Spleen (tissue), 11 donors: ENCODE measurements around the gene OR2D2. TPM values are rescaled to one million over a fixed set of nuclear protein-coding genes. Genes with fewer than 3 reads are reported as not detected.
"Not testable (repeated sequence)": the region's sequence is repeated elsewhere in the genome, so short reads cannot be mapped to it uniquely, and the experiment has no call there.

Source experiments
- DNase-seq: peaks from one replicate; pipeline ENCODE4 v3.0.0-alpha.2; 2020
- H3K27ac ChIP-seq, 8 donors: fragments of 200-600 bp; sonication (generic) in 7 of 8; 1 replicate in 4 of 8; 2 replicates in 4 of 8; pipeline versions ENCODE4 v1.5.0 to v1.8.0; 2016 to 2021; ENCODE audit warnings: inconsistent platforms in 4 of 8, mild to moderate bottlenecking in 4 of 8, moderate library complexity in 1 of 8
- H3K27me3 ChIP-seq, 7 donors: fragments of 200-600 bp; sonication (generic) in 6 of 7; replicated peaks in 1 of 7; 1 replicate in 4 of 7; 2 replicates in 3 of 7; pipeline versions ENCODE4 v1.5.0 to v1.8.0; 2016 to 2021; ENCODE audit warnings: inconsistent platforms in 3 of 7, mild to moderate bottlenecking in 1 of 7
- H3K36me3 ChIP-seq, 6 donors: fragments of 200-600 bp; sonication (generic) in 5 of 6; 1 replicate in 4 of 6; 2 replicates in 2 of 6; pipeline versions ENCODE4 v1.5.0 to v1.8.0; 2016 to 2021; ENCODE audit warnings: inconsistent platforms in 2 of 6
- H3K4me1 ChIP-seq, 6 donors: fragments of 200-600 bp; sonication (generic) in 5 of 6; 1 replicate in 3 of 6; 2 replicates in 3 of 6; pipeline versions ENCODE4 v1.5.0 to v1.8.0; 2016 to 2021; ENCODE audit warnings: inconsistent platforms in 3 of 6
- H3K4me3 ChIP-seq, 8 donors: fragments of 200-600 bp; sonication (generic) in 7 of 8; 1 replicate in 4 of 8; 2 replicates in 4 of 8; pipeline versions ENCODE4 v1.5.0 to v1.8.0; 2016 to 2021; ENCODE audit warnings: inconsistent platforms in 4 of 8, mild to moderate bottlenecking in 4 of 8, moderate library complexity in 2 of 8
- H3K9me3 ChIP-seq, 8 donors: fragments of 200-600 bp; sonication (generic) in 7 of 8; 1 replicate in 4 of 8; 2 replicates in 4 of 8; pipeline versions ENCODE4 v1.5.0 to v1.8.0; 2016 to 2021; ENCODE audit warnings: inconsistent platforms in 4 of 8
- CTCF ChIP-seq, 11 experiments: fragments of 200-600 bp in 7 of 11; fragments of 450-650 bp in 4 of 11; sonication (generic) in 4 of 11; IDR thresholded peaks in 8 of 11; conservative IDR thresholded peaks in 3 of 11; 1 replicate in 7 of 11; 2 replicates in 4 of 11; pipeline versions ENCODE4 v1.4.0 to v1.8.0; 2016 to 2021; ENCODE audit warnings: antibody characterized with exemption in 11 of 11, inconsistent platforms in 4 of 11, mild to moderate bottlenecking in 1 of 11
- POLR2A ChIP-seq, 3 donors: fragments of 450-650 bp; IDR thresholded peaks; one replicate each; pipeline ENCODE4 v1.5.1; 2017; ENCODE audit warnings: antibody characterized with exemption in 3 of 3, mild to moderate bottlenecking in 1 of 3
- POLR2AphosphoS5 ChIP-seq, 3 donors: sonication (generic); formaldehyde crosslinking; IDR thresholded peaks; one replicate each; pipeline ENCODE4 v1.5.1; 2017; ENCODE audit warnings: antibody characterized with exemption in 3 of 3
- WGBS, 5 donors: extraction: QIAGEN DNeasy Blood & Tissue Kit in 3 of 5; methylation state at CpG; one replicate each; pipeline versions ENCODE4 v1.1.5 to v1.1.7; 2013 to 2018; 5-methylcytosine and 5-hydroxymethylcytosine counted together
- intact Hi-C: fragments of 100-400 bp; cut with DNase I; formaldehyde crosslinking; loops from one replicate; pipeline ENCODE4 v1.15.0; 2023; ENCODE audit warnings: low total_unique reads
- polyA plus RNA-seq, 3 donors: library from polyadenylated mRNA; stranded (reverse); fragments of 200-250 nt; gene quantifications; one replicate each; pipeline ENCODE4 v1.2.1, GENCODE V29; 2013
- total RNA-seq, 7 donors: library from RNA; depleted of rRNA in 3 of 7; stranded (reverse); fragments of >200 nt in 3 of 7; fragmentation: NEBNext Ultra II Directional in 4 of 7; extraction: Animal tissue kit (Norgen Biotek cat#: 25700) in 4 of 7; gene quantifications; one replicate each; pipeline versions ENCODE4 v1.1.0 to v1.2.1, GENCODE V29; 2016 to 2021
- donor health status: healthy with polysubstance abuse.
- donor health status: DM: no; HTN: no; CAD: no; lungs with moderate emphysema.
- donor health status: DM: no; HTN: no; CAD: no.
- donor health status: Bipolar disorder and iron deficiency.
- donor health status: healthy.
- donor health status: DM: no; HTN: no; CAD: no.
- donor health status: DM: yes; HTN: yes; CAD: no.

The OR2D2 gene
- total and polyA plus RNA-seq, 10 donors, result 0.43 to 0.94 (median 0.58) TPM; not detected in 6

- Histone ChIP-seq H3K4me1 (no peaks in the 10 kb centered on the region), H3K27me3 (no peaks in the 10 kb centered on the region), H3K36me3 (no peaks in the 10 kb centered on the region), H3K4me3 (no peak overlapping the region), H3K9me3 (no peaks in the 10 kb centered on the region), H3K27ac (no peak overlapping the region)
- WGBS, 5 donors, result 78 to 87% (median 84%) methylated on average over 3 of the region's 3 CpGs
- DNase-seq, result no peak
- TF ChIP-seq POLR2AphosphoS5 (IDR thresholded peaks at IDR 0.05), result no peak
- TF ChIP-seq CTCF (IDR thresholded peaks at IDR 0.05 in 8 of 11, conservative IDR thresholded peaks at IDR 0.05 in 3 of 11), result no peak
- no peak for TF ChIP-seq POLR2A (IDR thresholded peaks at IDR 0.05)
- intact Hi-C loops, result no loop called here
Measured at GRCh38 chr11:6911948-6912347, 19.6 kb upstream of the OR2D2 start.

- Histone ChIP-seq H3K9me3 (no peaks in the 10 kb centered on the region), H3K27ac (no peak overlapping the region), H3K4me3 (no peak overlapping the region), H3K36me3 (no peaks in the 10 kb centered on the region), H3K4me1 (no peaks in the 10 kb centered on the region), H3K27me3 (no peaks in the 10 kb centered on the region)
- intact Hi-C loops, result no loop called here
- TF ChIP-seq POLR2AphosphoS5 (IDR thresholded peaks at IDR 0.05) (no peak), CTCF (IDR thresholded peaks at IDR 0.05 in 8 of 11, conservative IDR thresholded peaks at IDR 0.05 in 3 of 11) (no peak), POLR2A (IDR thresholded peaks at IDR 0.05) (no peak)
- WGBS, 5 donors, result 89 to 96% (median 95%) methylated on average over 3 of the region's 3 CpGs
- no peak for DNase-seq
Measured at GRCh38 chr11:6911378-6911777, 19.1 kb upstream of the OR2D2 start.

GRCh38 chr11:6904804-6905203 is 12.5 kb upstream of the OR2D2 start:
- H3K4me1 ChIP-seq, H3K27me3 ChIP-seq, H3K4me3 ChIP-seq, H3K9me3 ChIP-seq, intact Hi-C loops, H3K27ac ChIP-seq, DNase-seq, H3K36me3 ChIP-seq: not testable (repeated sequence)
- WGBS, 5 donors, result 79 to 94% (median 86%) methylated on average over 11 to 13 of the region's 13 CpGs

- no peak overlapping the region for H3K27ac ChIP-seq
- no peaks in the 10 kb centered on the region for H3K36me3 ChIP-seq
- H3K4me3 ChIP-seq, result no peak overlapping the region
- WGBS, 5 donors, result 50 to 77% (median 63%) methylated on average over 2 of the region's 2 CpGs
- no peak for DNase-seq
- H3K27me3 ChIP-seq, result no peaks in the 10 kb centered on the region
- TF ChIP-seq POLR2A (IDR thresholded peaks at IDR 0.05) (no peak), POLR2AphosphoS5 (IDR thresholded peaks at IDR 0.05) (no peak), CTCF (IDR thresholded peaks at IDR 0.05 in 8 of 11, conservative IDR thresholded peaks at IDR 0.05 in 3 of 11) (no peak)
- no peaks in the 10 kb centered on the region for H3K9me3 ChIP-seq
- H3K4me1 ChIP-seq, result no peaks in the 10 kb centered on the region
- intact Hi-C loops, result no loop called here
Measured at GRCh38 chr11:6900327-6900999, 8.2 kb upstream of the OR2D2 start.

- no peaks in the 10 kb centered on the region for H3K9me3 ChIP-seq
- H3K27ac ChIP-seq, result no peak overlapping the region
- H3K4me3 ChIP-seq, result no peak overlapping the region
- no peaks in the 10 kb centered on the region for H3K4me1 ChIP-seq
- intact Hi-C loops, result no loop called here
- no peaks in the 10 kb centered on the region for H3K27me3 ChIP-seq
- no peak for DNase-seq
- 62 to 75% (median 71%) methylated on average over 1 of the region's 1 CpG for WGBS, 5 donors
- no peaks in the 10 kb centered on the region for H3K36me3 ChIP-seq
- TF ChIP-seq POLR2A (IDR thresholded peaks at IDR 0.05) (no peak), CTCF (IDR thresholded peaks at IDR 0.05 in 8 of 11, conservative IDR thresholded peaks at IDR 0.05 in 3 of 11) (no peak), POLR2AphosphoS5 (IDR thresholded peaks at IDR 0.05) (no peak)
Measured at GRCh38 chr11:6898911-6899310, 6.6 kb upstream of the OR2D2 start.
